HCT116 (cell line): ENCODE measurements around the gene ZMYND11. TPM values are rescaled to one million over a fixed set of nuclear protein-coding genes. Genes with fewer than 3 reads are reported as not detected.

Source experiments
- ATAC-seq: fragments of 200-7000 bp; cut with Tn5 transposase; 2 replicates; pipeline ENCODE4 v1.9.1; 2020; ENCODE audit warnings: mild to moderate bottlenecking, moderate library complexity
- BruUV-seq: library from RNA; stranded (reverse); fragments of 400-500 nt; replicated peaks from 2 replicates; lab custom pipeline; 2021; lab: Mats Ljungman, UMichigan
- CTCF ChIA-PET: fragments of 300-600 bp; sonication (Branson Sonifier 250); formaldehyde crosslinking; loops from one replicate; lab custom pipeline; 2021; ENCODE audit warnings: antibody characterized with exemption; lab: Charles Lee
- POLR2A ChIA-PET: fragments of 300-600, 350-600 bp; sonication (Branson Sonifier 250); formaldehyde crosslinking; loops from one replicate; lab custom pipeline; 2021; ENCODE audit warnings: antibody characterized with exemption; lab: Charles Lee
- RAD21 ChIA-PET, 2 experiments: fragments of 300-600 bp; sonication (Branson Sonifier 250); formaldehyde crosslinking; loops; one replicate each; lab custom pipeline; 2023; ENCODE audit warnings: low total read pairs in 2 of 2; ENCODE audit not compliant: uncharacterized antibody in 2 of 2, unreplicated experiment in 2 of 2, low non-redundant PET in 1 of 2; lab: Charles Lee
- DNase-seq: peaks from one replicate; pipeline ENCODE4 v3.0.0-alpha.2; 2010; ENCODE audit warnings: low read depth, low spot score
- H2AFZ ChIP-seq: fragments of 200-600 bp; shearing (Covaris generic), sonication (generic); 2 replicates; pipeline ENCODE4 v1.6.1; 2017; ENCODE audit warnings: low read depth, mixed run types, mixed read lengths, antibody characterized with exemption, low read length; ENCODE audit not compliant: poor library complexity, severe bottlenecking
- H3K27ac ChIP-seq: 2 replicates; pipeline ENCODE4 v1.5.1; 2012; ENCODE audit warnings: low read depth, low read length
- H3K27me3 ChIP-seq: fragments of 200-600 bp; sonication (generic); 2 replicates; pipeline ENCODE4 v1.6.1; 2016; ENCODE audit warnings: mixed run types, low read length, mixed read lengths; ENCODE audit not compliant: insufficient read depth
- H3K36me3 ChIP-seq, 2 experiments: fragments of 200-500 bp in 1 of 2; fragments of 200-600 bp in 1 of 2; sonication (Bioruptor generic) in 1 of 2; sonication (generic) in 1 of 2; 2 replicates each; pipeline versions ENCODE4 v1.5.1 to v1.6.1; 2014 to 2016; ENCODE audit warnings: low read length in 2 of 2, inconsistent platforms in 1 of 2, mixed read lengths in 1 of 2, mixed run types in 1 of 2; ENCODE audit not compliant: insufficient read depth in 2 of 2, control insufficient read depth in 1 of 2
- H3K4me1 ChIP-seq, 2 experiments: fragments of 200-600 bp in 1 of 2; sonication (generic) in 1 of 2; 2 replicates each; pipeline versions ENCODE4 v1.5.1 to v1.6.1; 2012 to 2017; ENCODE audit warnings: low read length in 2 of 2, inconsistent platforms in 1 of 2, mild to moderate bottlenecking in 1 of 2, mixed read lengths in 1 of 2, mixed run types in 1 of 2, moderate library complexity in 1 of 2; ENCODE audit not compliant: insufficient read depth in 2 of 2, control insufficient read depth in 1 of 2
- H3K4me2 ChIP-seq: fragments of 200-600 bp; sonication (generic); 2 replicates; pipeline ENCODE4 v1.6.1; 2017; ENCODE audit warnings: mixed run types, low read length, mixed read lengths
- H3K4me3 ChIP-seq, 2 experiments: fragments of 200-600 bp in 1 of 2; sonication (generic) in 1 of 2; replicated peaks in 1 of 2; 2 replicates each; pipeline ENCODE4 v1.5.1; 2011 to 2016; ENCODE audit warnings: low read length in 2 of 2, control low read depth in 1 of 2, low read depth in 1 of 2, mild to moderate bottlenecking in 1 of 2, mixed read lengths in 1 of 2, mixed run types in 1 of 2
- H3K79me2 ChIP-seq: fragments of 200-600 bp; sonication (generic); 2 replicates; pipeline ENCODE4 v1.6.1; 2017; ENCODE audit warnings: mild to moderate bottlenecking, mixed run types, low read length, moderate library complexity, mixed read lengths; ENCODE audit not compliant: insufficient read depth
- H3K9ac ChIP-seq: fragments of 200-600 bp; sonication (generic); 2 replicates; pipeline ENCODE4 v1.6.1; 2016; ENCODE audit warnings: low read length, mixed read lengths
- H3K9me2 ChIP-seq: fragments of 200-600 bp; sonication (generic), shearing (Covaris generic); 2 replicates; pipeline ENCODE4 v1.6.1; 2017; ENCODE audit warnings: mixed run types, mild to moderate bottlenecking, moderate library complexity; ENCODE audit not compliant: insufficient read depth
- H3K9me3 ChIP-seq, 2 experiments: fragments of 200-500 bp in 1 of 2; fragments of 200-600 bp in 1 of 2; sonication (Bioruptor generic) in 1 of 2; sonication (generic) in 1 of 2; 2 replicates each; pipeline ENCODE4 v1.6.1; 2014 to 2017; ENCODE audit warnings: low read length in 2 of 2, mixed read lengths in 2 of 2, inconsistent platforms in 1 of 2, low read depth in 1 of 2, mild to moderate bottlenecking in 1 of 2, mixed run types in 1 of 2, moderate library complexity in 1 of 2; ENCODE audit not compliant: control insufficient read depth in 1 of 2, insufficient read depth in 1 of 2
- H4K20me1 ChIP-seq: fragments of 200-600 bp; sonication (generic), shearing (Covaris generic); 2 replicates; pipeline ENCODE4 v1.6.1; 2017; ENCODE audit warnings: mixed run types, mild to moderate bottlenecking, moderate library complexity; ENCODE audit not compliant: insufficient read depth
- CBX3 ChIP-seq: IDR thresholded peaks from 2 replicates; pipeline ENCODE4 v1.6.1; 2012; ENCODE audit warnings: low read depth
- CTCF ChIP-seq, 3 experiments: fragments of 200-600 bp in 1 of 3; sonication (generic) in 1 of 3; IDR thresholded peaks in 2 of 3; conservative IDR thresholded peaks in 1 of 3; 2 replicates each; pipeline ENCODE4 v1.5.1; 2012 to 2017; ENCODE audit warnings: low read depth in 2 of 3, low read length in 2 of 3, antibody characterized with exemption in 1 of 3, borderline replicate concordance in 1 of 3, control low read depth in 1 of 3, mild to moderate bottlenecking in 1 of 3, mixed read lengths in 1 of 3, mixed run types in 1 of 3, moderate library complexity in 1 of 3; ENCODE audit not compliant: insufficient read depth in 1 of 3
- EGR1 ChIP-seq: IDR thresholded peaks from 2 replicates; pipeline ENCODE4 v1.6.1; 2012; ENCODE audit warnings: low read depth
- ELF1 ChIP-seq: IDR thresholded peaks from 2 replicates; pipeline ENCODE4 v1.6.1; 2012; ENCODE audit warnings: low read depth, borderline replicate concordance
- EZH2 ChIP-seq: fragments of 200-600 bp; sonication (generic); IDR thresholded peaks from 2 replicates; pipeline ENCODE4 v1.6.1; 2017; ENCODE audit warnings: antibody characterized with exemption, mixed run types
- EZH2phosphoT487 ChIP-seq: fragments of 200-600 bp; IDR thresholded peaks from 2 replicates; pipeline ENCODE4 v1.6.1; 2018; ENCODE audit warnings: antibody characterized with exemption, borderline replicate concordance
- FOSL1 ChIP-seq: IDR thresholded peaks from 2 replicates; pipeline ENCODE4 v1.6.1; 2012; ENCODE audit warnings: low read depth
- JUND ChIP-seq: IDR thresholded peaks from 2 replicates; pipeline ENCODE4 v1.6.1; 2012
- RAD21 ChIP-seq: IDR thresholded peaks from 2 replicates; pipeline ENCODE4 v1.6.1; 2012; ENCODE audit warnings: low read depth, mild to moderate bottlenecking
- REST ChIP-seq: IDR thresholded peaks from 2 replicates; pipeline ENCODE4 v1.6.1; 2012; ENCODE audit warnings: low read depth
- SP1 ChIP-seq: IDR thresholded peaks from 2 replicates; pipeline ENCODE4 v1.6.1; 2012; ENCODE audit warnings: low read depth
- SRF ChIP-seq: IDR thresholded peaks from 2 replicates; pipeline ENCODE4 v1.6.1; 2012; ENCODE audit warnings: low read depth
- TCF7L2 ChIP-seq: IDR thresholded peaks from 2 replicates; pipeline ENCODE4 v1.7.0; 2011; ENCODE audit warnings: borderline replicate concordance, inconsistent platforms; ENCODE audit not compliant: insufficient read depth, insufficient read length; ENCODE audit errors: extremely low read depth
- YY1 ChIP-seq: IDR thresholded peaks from 2 replicates; pipeline ENCODE4 v1.6.1; 2011; ENCODE audit warnings: low read length, low read depth, moderate library complexity, mild to moderate bottlenecking; ENCODE audit not compliant: insufficient replicate concordance; ENCODE audit errors: extremely low read depth
- intact Hi-C: fragments of 100-400 bp; cut with micrococcal nuclease; formaldehyde crosslinking; loops from 2 replicates; pipeline ENCODE4 v1.10.0; 2022
- total RNA-seq: library from RNA; stranded (reverse); gene quantifications from one replicate; pipeline ENCODE4 v1.2.1, GENCODE V29; 2021; ENCODE audit not compliant: unreplicated experiment
- TF ChIP-seq, protein P1 (sequence below): IDR thresholded peaks from 2 replicates; pipeline ENCODE4 v1.6.1; 2012

ZMYND11 gene
- total RNA-seq, 1 experiment from 2014 or later: 28.3 TPM

- RAD21 ChIA-PET: no interaction called here
- no peaks in the 10 kb centered on the region for H4K20me1 ChIP-seq
- no peak for ATAC-seq
- intact Hi-C loops: no loop called here
- no peak overlapping the region for H3K27ac ChIP-seq
- H3K4me2 ChIP-seq: no peak overlapping the region
- POLR2A ChIA-PET: no interaction called here
- H3K36me3 ChIP-seq: no peaks in the 10 kb centered on the region
- no peaks in the 10 kb centered on the region for H3K9me3 ChIP-seq
- no peaks in the 10 kb centered on the region for H3K79me2 ChIP-seq
- H3K9ac ChIP-seq: no peak overlapping the region
- no TSS peak for BruUV-seq
- CTCF ChIA-PET: no interaction called here
- no peak overlapping the region for H2AFZ ChIP-seq
- no peak overlapping the region for H3K4me3 ChIP-seq
- no peaks in the 10 kb centered on the region for H3K4me1 ChIP-seq
- H3K9me2 ChIP-seq: no peaks in the 10 kb centered on the region
- TF ChIP-seq REST (no peak), CTCF (IDR thresholded peaks at IDR 0.05 in 2 of 3, conservative IDR thresholded peaks at IDR 0.05 in 1 of 3; ENCODE audit: borderline replicate concordance in 1 of 3, insufficient read depth in 1 of 3, low read depth in 2 of 3, low read length in 2 of 3) (no peak), SRF (no peak), EZH2phosphoT487 (no peak), EZH2 (no peak), ELF1 (no peak), RAD21 (no peak), FOSL1 (no peak), CBX3 (no peak), SP1 (no peak), TCF7L2 (no peak), JUND (no peak), EGR1 (no peak), YY1 (no peak)
- TF ChIP-seq, protein P1, sequence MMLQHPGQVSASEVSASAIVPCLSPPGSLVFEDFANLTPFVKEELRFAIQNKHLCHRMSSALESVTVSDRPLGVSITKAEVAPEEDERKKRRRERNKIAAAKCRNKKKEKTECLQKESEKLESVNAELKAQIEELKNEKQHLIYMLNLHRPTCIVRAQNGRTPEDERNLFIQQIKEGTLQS: no peak
- no peaks in the 10 kb centered on the region for H3K27me3 ChIP-seq
- no peak for DNase-seq
Measured at GRCh38 chr10:232878-233277, 97.6 kb downstream of the ZMYND11 start.
